Neural cell (in vitro differentiated cells): ENCODE results near the gene DERL3.

Experiments
- EZH2 ChIP-seq: fragments of 200-600, 300-800 bp; shearing (Covaris generic), sonication (generic); IDR thresholded peaks from 2 replicates; pipeline ENCODE4 v1.6.1; 2014; ENCODE audit warnings: antibody characterized with exemption, low read length, borderline replicate concordance, mild to moderate bottlenecking; ENCODE audit not compliant: insufficient read depth, poor library complexity, severe bottlenecking
- MXI1 ChIP-seq: fragments of 450-650 bp; conservative IDR thresholded peaks from 2 replicates; pipeline ENCODE4 v1.6.1; 2014; ENCODE audit warnings: antibody characterized with exemption, mild to moderate bottlenecking; ENCODE audit not compliant: poor library complexity, severe bottlenecking
- POLR2AphosphoS5 ChIP-seq: IDR thresholded peaks from 2 replicates; pipeline ENCODE4 v1.6.1; 2012
- TF ChIP-seq, protein P1 (sequence below): fragments of 450-650 bp; IDR thresholded peaks from 2 replicates; pipeline ENCODE4 v1.5.1; 2014; ENCODE audit warnings: antibody characterized with exemption, mild to moderate bottlenecking, moderate library complexity; ENCODE audit not compliant: poor library complexity, severe bottlenecking

DNA sequence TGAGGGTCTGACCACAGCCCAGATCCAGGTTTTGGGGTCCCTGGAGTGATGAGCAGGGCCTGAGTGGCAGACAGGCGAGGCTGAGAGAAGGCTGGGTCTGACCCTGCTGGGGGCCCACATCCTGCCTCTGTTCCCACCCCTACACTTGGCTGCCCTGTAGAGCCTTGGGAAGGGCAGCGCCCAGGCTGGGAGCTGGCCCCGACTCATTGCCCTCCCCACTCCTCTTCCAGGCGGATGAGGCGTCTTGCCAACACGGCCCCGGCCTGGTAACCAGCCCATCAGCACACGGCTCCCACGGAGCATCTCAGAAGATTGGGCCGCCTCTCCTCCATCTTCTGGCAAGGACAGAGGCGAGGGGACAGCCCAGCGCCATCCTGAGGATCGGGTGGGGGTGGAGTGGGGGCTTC is 4.9 kb downstream of the DERL3 start:
- TF ChIP-seq, protein P1, sequence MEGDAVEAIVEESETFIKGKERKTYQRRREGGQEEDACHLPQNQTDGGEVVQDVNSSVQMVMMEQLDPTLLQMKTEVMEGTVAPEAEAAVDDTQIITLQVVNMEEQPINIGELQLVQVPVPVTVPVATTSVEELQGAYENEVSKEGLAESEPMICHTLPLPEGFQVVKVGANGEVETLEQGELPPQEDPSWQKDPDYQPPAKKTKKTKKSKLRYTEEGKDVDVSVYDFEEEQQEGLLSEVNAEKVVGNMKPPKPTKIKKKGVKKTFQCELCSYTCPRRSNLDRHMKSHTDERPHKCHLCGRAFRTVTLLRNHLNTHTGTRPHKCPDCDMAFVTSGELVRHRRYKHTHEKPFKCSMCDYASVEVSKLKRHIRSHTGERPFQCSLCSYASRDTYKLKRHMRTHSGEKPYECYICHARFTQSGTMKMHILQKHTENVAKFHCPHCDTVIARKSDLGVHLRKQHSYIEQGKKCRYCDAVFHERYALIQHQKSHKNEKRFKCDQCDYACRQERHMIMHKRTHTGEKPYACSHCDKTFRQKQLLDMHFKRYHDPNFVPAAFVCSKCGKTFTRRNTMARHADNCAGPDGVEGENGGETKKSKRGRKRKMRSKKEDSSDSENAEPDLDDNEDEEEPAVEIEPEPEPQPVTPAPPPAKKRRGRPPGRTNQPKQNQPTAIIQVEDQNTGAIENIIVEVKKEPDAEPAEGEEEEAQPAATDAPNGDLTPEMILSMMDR = no peak
- TF ChIP-seq POLR2AphosphoS5 = no peak
- no peak for TF ChIP-seq MXI1
- TF ChIP-seq EZH2 = no peak
